WTC11 (cell line): ENCODE results near the gene MMP28.

Experiments
- NFE2L1 ChIP-seq: sonication (generic); formaldehyde crosslinking; IDR thresholded peaks from 2 replicates; pipeline ENCODE4 v1.8.1; 2023; ENCODE audit warnings: missing genetic modification reagents
- NR2C2 ChIP-seq: sonication (generic); formaldehyde crosslinking; IDR thresholded peaks from 2 replicates; pipeline ENCODE4 v1.8.0; 2022; ENCODE audit warnings: mild to moderate bottlenecking, missing genetic modification reagents

- TF ChIP-seq NR2C2 (CRISPR knock-in tag) (no peak), NFE2L1 (no peak)
Measured at GRCh38 chr17:35726127-35726952, 69.1 kb downstream of the MMP28 start.
